COLO668 (cell line): ENCODE data around the gene SAMD4A.

Experiments
- DNase-seq: peaks from one replicate; lab custom pipeline; 2025; ENCODE audit not compliant: unreplicated experiment; lab: John Stamatoyannopoulos, UW

The SAMD4A gene

DNA sequence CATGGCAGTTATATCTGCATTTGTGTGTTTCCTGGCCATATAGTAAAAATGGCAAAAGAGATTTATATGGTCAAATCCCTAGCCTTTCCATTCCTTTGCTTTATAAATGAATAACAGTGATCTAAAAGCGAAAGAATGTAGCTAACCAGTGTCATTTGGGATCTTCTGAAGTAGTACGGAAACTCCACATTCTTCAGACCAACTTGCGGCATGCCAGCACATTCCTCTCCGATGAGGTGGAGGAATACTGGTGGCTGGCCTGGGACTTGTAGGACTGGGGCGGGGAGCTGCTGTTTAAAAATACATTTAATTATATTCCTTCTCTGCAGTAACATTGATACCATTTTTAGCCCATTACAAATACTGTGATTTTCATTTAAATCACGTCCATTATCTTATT lies 85.3 kb downstream of the SAMD4A start:
- DNase-seq = no peak

DNA sequence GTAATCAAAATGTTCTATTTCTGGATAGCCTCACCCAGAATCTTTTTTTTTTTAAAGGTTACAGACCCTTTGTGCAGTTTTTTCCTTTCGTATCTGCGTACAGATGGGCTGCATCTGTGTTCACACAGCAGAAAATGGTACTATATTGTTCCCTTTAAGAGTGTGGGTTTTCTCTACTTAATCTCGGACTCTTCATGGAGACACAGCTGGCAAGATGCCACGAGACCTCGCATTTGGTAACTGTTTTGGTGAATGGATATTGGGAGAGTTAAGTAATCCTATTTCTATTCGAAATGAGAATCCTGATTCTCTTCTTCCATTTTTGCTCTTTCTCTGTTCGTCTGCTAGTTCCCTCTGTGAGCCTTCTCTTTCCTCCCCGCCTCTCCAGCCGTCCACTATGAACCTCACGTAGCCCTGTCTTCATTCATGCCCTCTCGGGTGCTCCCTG lies 85.7 kb downstream of the SAMD4A start:
- no peak for DNase-seq

DNA sequence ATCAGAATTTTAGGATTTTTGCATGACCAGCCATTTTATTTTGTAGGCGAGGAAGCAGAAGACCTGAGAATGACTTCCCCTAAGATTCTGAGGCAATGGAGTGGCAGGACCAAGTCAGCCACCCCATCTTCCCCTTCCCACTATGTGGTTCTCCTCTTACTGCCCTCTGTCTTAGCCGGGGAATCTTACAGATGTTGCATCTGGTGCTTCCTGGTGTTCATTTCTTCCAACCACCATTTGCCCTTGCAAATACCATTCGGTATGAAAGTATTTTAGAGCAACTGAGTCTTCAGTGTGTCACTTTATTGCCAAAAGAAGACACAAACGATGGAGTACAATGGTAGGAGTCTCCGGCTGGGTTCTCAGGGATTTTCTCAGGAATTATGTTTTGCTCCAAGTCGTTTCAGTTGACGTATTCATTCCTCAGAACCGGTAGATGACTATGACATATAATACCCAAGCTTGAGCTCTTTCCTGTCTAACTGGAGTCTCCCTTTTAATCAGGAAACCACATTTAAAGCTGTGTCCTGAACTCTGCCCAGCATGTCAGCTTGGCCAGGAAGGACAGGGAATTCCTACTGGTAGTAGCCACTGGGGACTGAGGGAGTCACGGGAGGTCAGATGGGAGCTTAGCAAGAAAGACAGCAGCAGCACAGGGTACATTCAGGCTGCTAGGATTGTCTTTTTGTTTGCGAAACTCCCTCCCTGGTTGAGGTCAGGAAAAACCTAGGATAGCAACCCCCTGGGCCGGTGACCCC lies 87.0 kb downstream of the SAMD4A start:
- DNase-seq = no peak

DNA sequence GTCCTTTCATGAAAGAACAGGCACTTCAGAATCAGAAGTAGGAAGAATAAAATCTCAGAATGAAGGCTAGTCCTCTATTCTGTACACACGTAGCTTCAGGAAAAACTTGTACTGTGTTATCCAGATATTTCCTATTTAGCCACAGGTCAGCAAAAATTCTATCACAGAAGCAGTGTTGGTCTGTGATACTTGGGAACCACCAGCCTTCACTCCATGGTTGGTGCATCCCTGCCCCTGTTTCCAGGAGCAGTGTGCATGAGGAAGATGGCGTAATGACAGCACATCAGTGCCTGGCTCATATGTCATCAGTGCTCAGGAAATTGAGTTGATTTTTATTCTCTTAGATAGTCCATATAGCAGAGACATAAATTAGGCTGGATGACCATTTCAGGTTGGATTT lies 87.7 kb downstream of the SAMD4A start:
- no peak for DNase-seq

DNA sequence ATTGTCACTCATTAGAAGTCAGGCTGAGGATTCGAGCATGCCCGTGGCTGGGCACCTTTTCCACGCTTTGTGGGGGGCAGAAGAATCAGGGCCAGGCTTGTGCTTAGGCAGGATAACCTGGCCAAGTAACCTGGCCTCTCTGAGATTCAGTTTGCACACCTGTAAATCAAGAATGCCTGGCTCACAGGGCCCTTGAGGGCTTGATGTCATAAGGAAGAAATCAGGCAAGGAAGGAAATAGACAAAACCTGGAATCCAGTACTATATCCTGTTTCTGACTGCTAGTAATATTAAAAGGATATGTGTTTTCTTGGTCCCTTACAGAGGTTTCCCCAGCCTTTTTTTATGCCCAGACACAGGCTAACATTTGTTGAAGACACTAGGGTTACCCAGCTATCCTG lies 91.9 kb downstream of the SAMD4A start:
- no peak for DNase-seq

DNA sequence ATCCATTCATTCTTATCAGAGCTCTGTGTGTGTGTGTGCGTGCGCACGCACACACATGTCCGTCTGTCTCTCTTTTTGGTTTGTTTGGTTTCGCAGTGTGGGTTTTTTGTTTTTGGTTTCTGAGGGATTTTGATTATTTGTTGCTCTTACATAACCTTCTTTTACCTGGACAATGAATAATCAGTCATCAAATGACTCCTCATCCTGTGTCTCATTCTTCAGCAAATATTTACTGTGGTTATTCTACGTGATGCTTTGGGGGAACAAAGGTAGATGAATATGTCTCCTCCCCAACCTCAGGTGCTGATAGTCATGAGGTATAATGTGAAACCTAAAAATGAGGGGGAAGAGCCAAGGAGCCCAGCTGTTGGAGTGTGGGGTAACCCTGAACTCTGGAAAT lies 92.4 kb downstream of the SAMD4A start:
- DNase-seq = no peak

- DNase-seq = no peak
These were observed 93.7 kb downstream of the SAMD4A start for GRCh38 chr14:54660604-54661111.

- no peak for DNase-seq
These were observed 95.7 kb downstream of the SAMD4A start for GRCh38 chr14:54662491-54663133.

DNA sequence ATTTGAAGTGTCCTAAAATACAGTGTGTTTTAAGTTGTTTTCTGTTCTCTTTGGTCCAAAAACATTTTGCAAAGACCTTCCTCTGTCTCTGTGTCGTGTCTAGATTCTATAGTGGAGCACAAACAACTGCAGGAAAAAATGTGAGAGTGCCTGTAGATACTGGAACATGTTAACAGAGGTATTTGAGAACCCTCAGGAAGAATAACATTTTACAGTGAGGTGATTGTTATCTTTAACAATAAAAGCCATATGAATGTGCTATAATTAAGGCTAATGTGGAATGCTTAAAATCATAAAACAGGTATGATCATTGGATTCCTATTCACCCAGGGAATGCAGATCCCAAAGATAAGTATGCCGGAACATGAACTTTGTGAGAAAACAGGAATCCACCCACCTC lies 98.0 kb downstream of the SAMD4A start:
- DNase-seq = no peak

- no peak for DNase-seq
These were observed 99.0 kb downstream of the SAMD4A start for GRCh38 chr14:54665946-54666345.

- no peak for DNase-seq
These were observed 100.3 kb downstream of the SAMD4A start for GRCh38 chr14:54667026-54667744.

DNA sequence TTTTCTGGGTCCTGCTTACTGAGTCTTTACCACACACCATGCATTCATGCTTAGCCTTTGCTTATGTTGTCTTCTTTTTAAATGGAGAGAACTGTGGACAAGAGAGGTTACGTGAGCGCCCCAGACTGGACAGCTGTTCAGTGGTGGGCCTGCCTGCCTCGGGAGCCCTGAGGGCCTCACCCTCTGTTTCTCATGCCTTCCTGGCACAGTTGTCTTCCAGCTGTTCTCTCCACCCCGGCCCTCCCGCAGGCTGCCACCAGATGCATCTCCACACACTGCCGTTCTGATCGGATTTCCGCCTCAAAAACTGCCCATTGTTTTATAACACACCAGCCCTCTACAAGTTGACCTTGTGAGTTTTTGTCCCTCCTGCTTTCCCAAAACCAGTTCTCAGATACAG lies 100.8 kb downstream of the SAMD4A start:
- DNase-seq = no peak

DNA sequence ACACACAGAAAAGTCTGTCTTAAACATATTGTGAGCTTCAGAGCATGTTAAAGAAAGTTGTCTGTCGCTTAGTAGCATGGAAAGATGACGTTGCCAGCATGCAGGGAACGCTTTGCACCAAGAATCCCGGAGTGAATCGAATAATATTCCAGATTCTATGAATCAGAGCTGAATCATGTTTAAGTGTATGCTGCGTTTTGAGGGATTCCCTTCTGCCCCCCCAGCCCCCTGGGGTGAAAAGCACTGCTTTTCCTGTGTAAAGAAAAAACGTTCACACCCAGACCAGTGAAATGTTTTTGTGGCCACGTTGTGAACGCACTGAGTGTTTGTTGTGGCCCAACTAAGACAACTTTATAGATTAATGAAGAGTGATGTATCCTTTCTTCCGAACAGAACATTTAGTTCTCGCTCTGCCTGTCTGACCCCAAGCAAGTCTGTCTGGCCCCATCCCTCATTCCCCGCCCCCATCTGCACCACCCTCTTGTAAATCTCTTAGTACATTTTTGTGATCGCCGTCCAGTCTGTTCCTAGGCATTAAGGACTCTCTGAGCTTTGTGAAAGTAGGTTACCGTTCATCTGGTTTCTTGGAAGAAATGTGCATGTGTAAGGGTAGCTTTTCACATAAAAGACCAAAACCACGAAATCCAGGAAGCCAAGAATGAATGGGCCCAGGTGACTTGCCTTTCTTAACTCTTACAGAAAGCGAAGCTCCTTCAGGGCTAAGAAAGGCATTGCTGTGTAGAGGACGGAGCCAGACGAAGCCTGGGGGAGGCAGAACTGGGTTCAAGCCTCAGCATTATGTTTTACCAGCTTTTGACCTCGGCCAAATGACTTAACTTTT lies 103.0 kb downstream of the SAMD4A start:
- no peak for DNase-seq

DNA sequence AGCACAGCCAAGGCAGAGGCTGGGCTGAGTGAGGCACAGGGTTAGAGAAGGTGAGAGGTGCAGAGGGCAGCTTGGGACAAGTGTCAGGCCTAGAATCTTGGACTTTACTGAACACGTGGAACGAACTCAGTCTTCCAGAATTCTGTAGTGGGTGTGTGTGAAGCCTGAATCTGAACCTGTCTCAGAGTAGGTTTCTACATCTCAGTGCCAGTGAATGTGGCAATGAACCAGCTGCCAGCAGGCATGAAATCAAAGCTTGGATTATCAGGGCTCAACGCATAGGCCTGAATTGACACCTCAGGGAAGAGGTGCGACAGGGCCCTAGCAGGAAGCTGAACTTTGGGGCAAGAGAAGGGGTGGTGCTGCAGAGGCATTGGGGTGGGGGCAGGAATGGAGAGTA lies 104.6 kb downstream of the SAMD4A start:
- DNase-seq = no peak

DNA sequence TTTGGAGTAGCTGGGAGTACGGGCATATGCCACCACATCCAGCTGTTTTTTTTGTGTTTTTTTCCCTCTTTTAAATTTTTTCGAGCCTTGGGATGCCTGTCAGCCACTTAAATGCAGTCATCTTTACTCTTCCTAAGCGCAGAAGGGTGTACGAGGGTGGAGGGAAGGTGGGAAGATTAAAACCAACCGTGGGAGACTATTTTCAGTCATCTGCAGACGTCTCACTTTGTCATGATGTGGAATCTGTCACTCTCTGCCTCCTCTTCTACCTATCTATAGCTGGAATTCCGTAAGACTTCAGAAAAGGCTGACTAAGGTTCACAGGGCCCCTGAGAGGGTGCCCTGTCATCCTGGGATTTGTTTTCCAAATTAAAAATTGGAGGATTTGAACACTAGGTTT lies 105.3 kb downstream of the SAMD4A start:
- DNase-seq = no peak

GRCh38 chr14:54672688-54673087 lies 105.8 kb downstream of the SAMD4A start:
- DNase-seq = no peak

GRCh38 chr14:54673193-54674045 lies 106.5 kb downstream of the SAMD4A start:
- DNase-seq = no peak

GRCh38 chr14:54674046-54674741 lies 107.3 kb downstream of the SAMD4A start:
- no peak for DNase-seq
